Measurements from ENCODE around the gene MROH2A. TPM values are rescaled to one million over a fixed set of nuclear protein-coding genes. Genes with fewer than 3 reads are reported as not detected.
A peak's percentile ranks its signal among the peaks of the same experiment; 100 is the strongest.

Gene MROH2A
- total RNA-seq, 2 experiments from 2014 or later, result not detected

GRCh38 chr2:233813236-233814055 lies 35.3 kb downstream of the MROH2A start:
- ATAC-seq (no peak), DNase-seq (no peak)
- ChIA-PET POLR2A (no interaction called here), CTCF (interaction anchor here (0.7 to 1.1 kb wide), 2 partner anchors 43 to 44 kb away, joined by 3 read pairs; no protein-coding TSS in a partner anchor)
- Mint-ChIP-seq H3K36me3 (ENCODE audit: low read depth) (no peaks in the 10 kb centered on the region), H3K27me3 (peaks cover 3% of the 10 kb centered on the region), H3K4me3 (no peak overlapping the region), H3K9me3 (no peaks in the 10 kb centered on the region), H3K4me1 (ENCODE audit: low read depth) (no peaks in the 10 kb centered on the region), H3K27ac (no peak overlapping the region)
- TF ChIP-seq CTCF (IDR thresholded peaks at IDR 0.05), result no peak
- intact Hi-C loops (cut with micrococcal nuclease), result no loop called here

GRCh38 chr2:233814056-233814835 lies 36.1 kb downstream of the MROH2A start:
- TF ChIP-seq CTCF (IDR thresholded peaks at IDR 0.05), result no peak
- Mint-ChIP-seq H3K36me3 (ENCODE audit: low read depth) (no peaks in the 10 kb centered on the region), H3K27me3 (peaks cover 3% of the 10 kb centered on the region), H3K4me1 (ENCODE audit: low read depth) (no peaks in the 10 kb centered on the region), H3K9me3 (no peaks in the 10 kb centered on the region), H3K4me3 (no peak overlapping the region), H3K27ac (no peak overlapping the region)
- no peak for DNase-seq
- POLR2A ChIA-PET, result no interaction called here
- intact Hi-C loops (cut with micrococcal nuclease), result no loop called here
- ATAC-seq, result peak; percentile 45
- CTCF ChIA-PET, result interaction anchor here (1.1 kb wide), 1 partner anchor 43 kb away, joined by 3 read pairs; no protein-coding TSS in a partner anchor

DNA sequence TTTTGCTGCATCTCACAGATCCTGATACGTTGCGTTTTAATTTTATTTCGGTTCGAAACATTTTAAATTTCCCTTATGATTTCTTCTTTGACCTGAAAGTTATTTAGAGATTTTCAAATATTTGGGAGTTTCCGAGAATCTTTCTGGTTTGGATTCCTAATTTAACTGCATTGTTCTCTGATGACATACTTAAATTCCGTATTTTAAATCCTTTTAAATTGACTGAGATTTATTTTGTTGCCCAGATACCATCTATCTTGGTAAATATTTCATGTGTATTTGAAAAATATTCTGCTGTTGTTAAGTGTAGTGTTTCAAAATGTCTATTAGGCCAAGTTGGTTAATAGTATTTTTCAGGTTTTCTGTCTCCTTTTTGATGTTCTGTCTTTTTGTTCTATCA lies 37.7 kb downstream of the MROH2A start:
- Mint-ChIP-seq H3K4me1 (ENCODE audit: low read depth) (no peaks in the 10 kb centered on the region), H3K27ac (no peak overlapping the region), H3K9me3 (no peaks in the 10 kb centered on the region), H3K4me3 (no peak overlapping the region), H3K36me3 (ENCODE audit: low read depth) (no peaks in the 10 kb centered on the region), H3K27me3 (peaks cover 1% of the 10 kb centered on the region)
- ATAC-seq, result no peak
- POLR2A ChIA-PET, result no interaction called here
- no peak for TF ChIP-seq CTCF (IDR thresholded peaks at IDR 0.05)
- no peak for DNase-seq
- CTCF ChIA-PET, result no interaction called here
- intact Hi-C loops (cut with micrococcal nuclease), result no loop called here

DNA sequence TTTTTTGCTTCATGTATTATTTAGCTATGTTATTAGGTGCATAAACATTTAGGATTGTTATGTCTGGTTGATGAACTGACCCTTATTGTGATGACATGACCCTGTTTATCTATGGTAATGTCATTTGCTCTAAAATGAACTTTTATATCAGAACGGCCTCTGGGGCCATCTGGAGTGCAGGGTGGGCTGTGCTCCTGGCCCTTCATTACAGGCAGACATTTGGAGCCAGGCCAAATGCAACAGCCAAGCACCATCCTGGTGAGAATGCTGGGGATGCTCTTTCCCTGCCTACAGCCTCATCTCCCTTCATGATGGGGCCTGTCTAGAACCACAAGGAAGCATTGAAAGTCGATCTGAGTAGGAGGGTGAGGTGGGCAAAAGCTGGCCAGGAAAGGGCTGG lies 38.2 kb downstream of the MROH2A start:
- Mint-ChIP-seq H3K27ac (no peak overlapping the region), H3K27me3 (peaks cover 1% of the 10 kb centered on the region), H3K9me3 (no peaks in the 10 kb centered on the region), H3K4me1 (ENCODE audit: low read depth) (no peaks in the 10 kb centered on the region), H3K36me3 (ENCODE audit: low read depth) (no peaks in the 10 kb centered on the region), H3K4me3 (no peak overlapping the region)
- intact Hi-C loops (cut with micrococcal nuclease), result no loop called here
- DNase-seq, result no peak
- ATAC-seq, result no peak
- POLR2A ChIA-PET, result no interaction called here
- CTCF ChIA-PET, result no interaction called here
- TF ChIP-seq CTCF (IDR thresholded peaks at IDR 0.05), result no peak

DNA sequence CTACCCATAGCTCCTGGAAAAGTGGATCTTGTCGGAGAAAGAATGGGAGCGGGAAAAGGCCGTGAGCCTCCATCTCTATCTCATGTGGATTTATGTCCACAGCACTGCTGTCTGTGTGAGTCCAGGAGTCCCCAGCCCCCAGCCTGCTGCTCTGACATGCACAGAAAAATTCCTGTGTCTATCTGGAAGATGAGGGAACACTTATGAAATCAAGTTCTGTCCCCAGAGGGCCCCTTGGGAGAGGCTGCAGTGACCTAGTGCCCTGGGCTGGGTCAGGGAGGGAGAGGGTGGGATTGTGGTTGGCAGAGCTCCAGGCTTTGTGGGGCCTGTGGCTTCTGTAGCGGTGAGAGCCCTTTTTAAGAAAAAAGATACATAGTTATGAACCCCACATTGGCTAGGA lies 38.6 kb downstream of the MROH2A start:
- no peak overlapping the region for H3K4me3 Mint-ChIP-seq
- DNase-seq (no peak), ATAC-seq (no peak)
- intact Hi-C loops (cut with micrococcal nuclease), result no loop called here
- ChIA-PET CTCF (no interaction called here), POLR2A (no interaction called here)
- H3K4me1 Mint-ChIP-seq (ENCODE audit: low read depth), result no peaks in the 10 kb centered on the region
- no peaks in the 10 kb centered on the region for H3K36me3 Mint-ChIP-seq (ENCODE audit: low read depth)
- no peaks in the 10 kb centered on the region for H3K9me3 Mint-ChIP-seq
- no peak for TF ChIP-seq CTCF (IDR thresholded peaks at IDR 0.05)
- H3K27me3 Mint-ChIP-seq, result peaks cover 1% of the 10 kb centered on the region
- no peak overlapping the region for H3K27ac Mint-ChIP-seq

Measured in activated CD8-positive, alpha-beta T cell treated with anti-CD3 and anti-CD28 coated beads for 36 hours (primary cell).